Kidney (tissue), 14 donors: ENCODE measurements around the gene DDIT4L. TPM values are rescaled to one million over a fixed set of nuclear protein-coding genes. Genes with fewer than 3 reads are reported as not detected.

ENCODE experiments used
- DNase-seq, 5 donors: peaks; one replicate each; pipeline ENCODE4 v3.0.0-alpha.2; 2013 to 2020
- FAIRE-seq: peaks from 2 replicates; lab custom pipeline; 2012; peaks lifted over from hg19 to GRCh38; lab: Jason Lieb, UNC
- H3K27ac ChIP-seq, 2 donors: one replicate each; pipeline ENCODE4 v1.7.0; 2013; ENCODE audit warnings: low read depth in 2 of 2, low read length in 2 of 2, inconsistent platforms in 1 of 2
- H3K27me3 ChIP-seq: one replicate; pipeline ENCODE4 v1.7.1; 2013; ENCODE audit warnings: low read length, inconsistent platforms; ENCODE audit not compliant: control insufficient read depth, insufficient read depth
- H3K36me3 ChIP-seq, 3 donors: one replicate each; pipeline versions ENCODE4 v1.7.0 to v1.7.1; 2013; ENCODE audit warnings: low read length in 3 of 3, control low read depth in 1 of 3, inconsistent platforms in 1 of 3; ENCODE audit not compliant: insufficient read depth in 3 of 3, control insufficient read depth in 2 of 3
- H3K4me1 ChIP-seq, 3 donors: one replicate each; pipeline versions ENCODE4 v1.7.0 to v1.7.1; 2013; ENCODE audit warnings: low read length in 3 of 3, inconsistent platforms in 1 of 3, low read depth in 1 of 3; ENCODE audit not compliant: control insufficient read depth in 2 of 3, insufficient read depth in 2 of 3
- H3K4me3 ChIP-seq, 3 donors: one replicate each; pipeline versions ENCODE4 v1.7.0 to v1.8.1; 2013; ENCODE audit warnings: low read length in 3 of 3, control low read depth in 1 of 3, inconsistent platforms in 1 of 3
- H3K9ac ChIP-seq, 3 donors: one replicate each; pipeline versions ENCODE4 v1.7.0 to v1.7.1; 2013; ENCODE audit warnings: low read length in 3 of 3, control low read depth in 1 of 3, inconsistent platforms in 1 of 3
- H3K9me3 ChIP-seq, 3 donors: one replicate each; pipeline versions ENCODE4 v1.7.0 to v1.7.1; 2013; ENCODE audit warnings: low read length in 3 of 3, control low read depth in 1 of 3, inconsistent platforms in 1 of 3; ENCODE audit not compliant: control insufficient read depth in 2 of 3, insufficient read depth in 1 of 3
- intact Hi-C: fragments of 100-400 bp; cut with DNase I; formaldehyde crosslinking; loops from one replicate; pipeline ENCODE4 v1.11.1; 2022
- polyA plus RNA-seq: library from polyadenylated mRNA; stranded (reverse); fragments of 350-450 nt; fragmentation: Illumina TruSeq; extraction: RNeasy Lipid Tissue Mini Kit (QIAGEN cat#74804); gene quantifications from one replicate; pipeline ENCODE4 v1.2.3, GENCODE V29; 2014; ENCODE audit warnings: low read depth, low replicate concordance; ENCODE audit not compliant: insufficient read depth
- total RNA-seq: library from RNA; stranded (reverse); fragmentation: NEBNext Ultra II Directional; extraction: Animal tissue kit (Norgen Biotek cat#: 25700); gene quantifications from one replicate; pipeline ENCODE4 v1.2.1, GENCODE V29; 2021
- TF ChIP-seq, protein P1 (sequence below): IDR thresholded peaks from 3 replicates; pipeline ENCODE4 v1.5.1; 2012; ENCODE audit warnings: mild to moderate bottlenecking, moderate library complexity, borderline replicate concordance; ENCODE audit not compliant: insufficient read depth; ENCODE audit errors: extremely low read depth
- donor health status: control.
- donor health status: control.
- donor health status: control.
- donor health status: control.
- donor health status: control.
- donor health status: DM: yes; HTN: yes; CAD: no.
- donor health status: Normal renal cell carcinoma (clear cell type).

Gene DDIT4L
- total and polyA plus RNA-seq, 2 donors from 2014 or later: 6.1 to 15.2 TPM

DNA sequence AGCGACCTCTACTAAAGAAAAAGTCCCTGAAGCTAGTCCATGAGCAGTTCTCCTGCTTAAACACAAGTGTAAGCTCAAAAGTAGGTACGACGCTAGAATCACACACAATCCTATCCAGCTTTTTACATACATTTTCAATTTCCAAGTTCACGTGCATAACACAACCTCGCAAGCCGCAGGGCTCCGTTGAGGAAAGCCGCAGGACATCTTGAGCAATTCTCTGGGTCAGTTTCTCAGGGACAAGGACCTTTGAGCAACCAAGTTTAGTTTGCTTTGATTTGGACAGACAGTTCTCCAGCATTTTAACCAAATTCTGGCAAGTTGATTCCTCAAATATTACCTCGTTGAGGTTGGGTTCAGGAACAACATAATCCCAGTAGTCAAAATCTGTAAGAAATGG, 2.5 kb downstream of the DDIT4L start:
- Histone ChIP-seq H3K27ac (no peak overlapping the region), H3K9me3 (no peaks in the 10 kb centered on the region), H3K36me3 (no peaks in the 10 kb centered on the region), H3K4me3 (no peak overlapping the region), H3K4me1 (peaks cover 0 to 6% (median 0%) of the 10 kb centered on the region in 3 donors), H3K27me3 (no peaks in the 10 kb centered on the region), H3K9ac (no peak overlapping the region)
- TF ChIP-seq, protein P1, sequence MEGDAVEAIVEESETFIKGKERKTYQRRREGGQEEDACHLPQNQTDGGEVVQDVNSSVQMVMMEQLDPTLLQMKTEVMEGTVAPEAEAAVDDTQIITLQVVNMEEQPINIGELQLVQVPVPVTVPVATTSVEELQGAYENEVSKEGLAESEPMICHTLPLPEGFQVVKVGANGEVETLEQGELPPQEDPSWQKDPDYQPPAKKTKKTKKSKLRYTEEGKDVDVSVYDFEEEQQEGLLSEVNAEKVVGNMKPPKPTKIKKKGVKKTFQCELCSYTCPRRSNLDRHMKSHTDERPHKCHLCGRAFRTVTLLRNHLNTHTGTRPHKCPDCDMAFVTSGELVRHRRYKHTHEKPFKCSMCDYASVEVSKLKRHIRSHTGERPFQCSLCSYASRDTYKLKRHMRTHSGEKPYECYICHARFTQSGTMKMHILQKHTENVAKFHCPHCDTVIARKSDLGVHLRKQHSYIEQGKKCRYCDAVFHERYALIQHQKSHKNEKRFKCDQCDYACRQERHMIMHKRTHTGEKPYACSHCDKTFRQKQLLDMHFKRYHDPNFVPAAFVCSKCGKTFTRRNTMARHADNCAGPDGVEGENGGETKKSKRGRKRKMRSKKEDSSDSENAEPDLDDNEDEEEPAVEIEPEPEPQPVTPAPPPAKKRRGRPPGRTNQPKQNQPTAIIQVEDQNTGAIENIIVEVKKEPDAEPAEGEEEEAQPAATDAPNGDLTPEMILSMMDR: no peak
- intact Hi-C loops: no loop called here
- FAIRE-seq (no peak), DNase-seq (no peak)

DNA sequence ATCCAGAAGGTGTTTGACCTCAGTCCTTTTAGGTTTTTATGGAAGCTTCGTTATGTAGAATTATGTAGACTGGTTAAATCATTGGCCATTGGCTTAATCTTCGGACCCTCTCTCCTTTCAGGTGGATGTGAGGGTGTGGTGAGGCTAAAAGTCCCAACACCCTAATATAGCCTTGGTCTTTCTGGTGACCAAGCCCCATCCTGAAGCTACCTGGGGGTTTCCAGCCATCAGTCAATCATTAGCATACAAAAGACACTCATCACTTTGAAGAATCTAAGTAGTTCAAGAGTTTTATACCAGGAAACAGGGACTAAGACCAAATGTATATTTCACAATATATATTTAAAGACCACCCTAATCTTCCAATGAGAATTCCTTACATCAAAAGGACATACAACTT, 5.5 kb downstream of the DDIT4L start:
- no peaks in the 10 kb centered on the region for H3K36me3 ChIP-seq
- no peak overlapping the region for H3K9ac ChIP-seq
- H3K9me3 ChIP-seq: no peaks in the 10 kb centered on the region
- DNase-seq (no peak), FAIRE-seq (no peak)
- TF ChIP-seq, protein P1: no peak
- intact Hi-C loops: no loop called here
- H3K27me3 ChIP-seq: no peaks in the 10 kb centered on the region
- H3K4me3 ChIP-seq: no peak overlapping the region
- H3K4me1 ChIP-seq: no peaks in the 10 kb centered on the region
- H3K27ac ChIP-seq: no peak overlapping the region

DNA sequence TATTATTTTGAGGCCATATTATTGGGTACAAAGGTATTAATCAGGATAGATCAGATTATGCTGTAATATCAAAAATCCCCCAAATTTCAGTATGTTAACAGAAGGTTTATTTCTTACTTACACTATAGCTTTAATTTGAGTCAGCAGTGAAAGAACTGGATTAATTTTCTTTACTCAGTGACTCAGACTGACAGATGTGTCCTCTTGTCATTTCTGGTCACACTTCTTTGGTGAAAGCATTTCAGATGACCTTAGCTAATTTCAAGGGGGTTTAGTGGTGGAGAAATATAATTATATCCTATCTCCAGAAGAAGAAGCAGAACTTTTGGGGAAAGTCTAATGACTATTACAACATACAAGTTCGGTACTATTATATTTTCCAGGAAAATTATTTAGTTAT, 12.4 kb downstream of the DDIT4L start:
- H3K4me1 ChIP-seq: no peaks in the 10 kb centered on the region
- no peaks in the 10 kb centered on the region for H3K9me3 ChIP-seq
- H3K27me3 ChIP-seq: no peaks in the 10 kb centered on the region
- H3K9ac ChIP-seq: no peak overlapping the region
- H3K36me3 ChIP-seq: no peaks in the 10 kb centered on the region
- H3K4me3 ChIP-seq: no peak overlapping the region
- intact Hi-C loops: no loop called here
- no peak overlapping the region for H3K27ac ChIP-seq
- DNase-seq (no peak), FAIRE-seq (no peak)
- TF ChIP-seq, protein P1: no peak

DNA sequence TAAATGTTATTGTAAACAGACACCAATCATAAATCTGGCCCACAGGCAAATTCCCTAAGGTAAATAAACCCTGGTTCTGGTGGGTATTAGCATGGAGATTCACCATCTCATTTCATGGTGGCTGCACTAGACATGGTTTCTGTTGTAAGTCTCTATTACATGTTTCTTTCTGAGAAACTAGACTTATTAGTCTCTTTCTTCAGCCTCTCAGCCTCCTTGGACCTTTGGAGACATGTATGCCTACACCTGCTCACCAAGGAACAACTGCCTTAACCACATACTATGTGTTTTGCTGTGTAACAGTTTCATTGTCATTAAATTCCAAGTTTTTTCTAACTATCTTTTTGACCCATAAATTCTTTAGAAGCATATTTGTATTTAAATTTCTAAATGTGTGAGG, 13.1 kb downstream of the DDIT4L start:
- Histone ChIP-seq H3K27me3 (no peaks in the 10 kb centered on the region), H3K27ac (no peak overlapping the region), H3K9me3 (no peaks in the 10 kb centered on the region), H3K4me3 (no peak overlapping the region), H3K4me1 (no peaks in the 10 kb centered on the region), H3K36me3 (no peaks in the 10 kb centered on the region), H3K9ac (no peak overlapping the region)
- DNase-seq (no peak), FAIRE-seq (no peak)
- TF ChIP-seq, protein P1: no peak
- intact Hi-C loops: no loop called here
